Fibroblast of upper back skin (primary cell): ENCODE data around the gene ZNF165.
"Not testable (repeated sequence)": the region's sequence is repeated elsewhere in the genome, so short reads cannot be mapped to it uniquely, and the experiment has no call there.

Experiments
- DNase-seq: peaks from one replicate; pipeline ENCODE4 v3.0.0-alpha.2; 2013

Gene ZNF165

GRCh38 chr6:28080381-28080630, at the start of gene ZNF165:
TSS of gene ZNF165 (plus strand) at chr6:28080568. CDS start at chr6:28085481, 4,913 bp downstream.
- not testable (repeated sequence) for DNase-seq

- DNase-seq = no peak
These were observed 26.8 kb upstream of the ZNF165 start for GRCh38 chr6:28053584-28053983.

GRCh38 chr6:28060405-28060804, 20.0 kb upstream of the ZNF165 start:
- no peak for DNase-seq

GRCh38 chr6:28064272-28064671, 16.1 kb upstream of the ZNF165 start:
- no peak for DNase-seq

- no peak for DNase-seq
These were observed 12.3 kb upstream of the ZNF165 start for GRCh38 chr6:28068067-28068466.

- not testable (repeated sequence) for DNase-seq
These were observed 9.4 kb upstream of the ZNF165 start for GRCh38 chr6:28070968-28071367.

GRCh38 chr6:28078050-28078449, 2.3 kb upstream of the ZNF165 start:
- DNase-seq = no peak

GRCh38 chr6:28078836-28079235, 1.5 kb upstream of the ZNF165 start:
- no peak for DNase-seq

- peak; percentile 97 for DNase-seq
These were observed 490 bp downstream of the ZNF165 start for GRCh38 chr6:28080631-28081485.

GRCh38 chr6:28081486-28081751, 1.1 kb downstream of the ZNF165 start:
- no peak for DNase-seq

GRCh38 chr6:28082939-28083338, 2.6 kb downstream of the ZNF165 start:
- no peak for DNase-seq

- no peak for DNase-seq
These were observed 8.7 kb downstream of the ZNF165 start for GRCh38 chr6:28089054-28089453.

GRCh38 chr6:28090917-28091586, 10.7 kb downstream of the ZNF165 start:
- no peak for DNase-seq

- not testable (repeated sequence) for DNase-seq
These were observed 21.9 kb downstream of the ZNF165 start for GRCh38 chr6:28102222-28102621.

- DNase-seq = not testable (repeated sequence)
These were observed 22.3 kb downstream of the ZNF165 start for GRCh38 chr6:28102699-28103098.

GRCh38 chr6:28104392-28105244, 24.2 kb downstream of the ZNF165 start:
- peak; percentile 70 for DNase-seq

- DNase-seq = no peak
These were observed 24.9 kb downstream of the ZNF165 start for GRCh38 chr6:28105245-28105639.

- DNase-seq = no peak
These were observed 27.1 kb downstream of the ZNF165 start for GRCh38 chr6:28107506-28107905.

GRCh38 chr6:28111964-28112363, 31.6 kb downstream of the ZNF165 start:
- DNase-seq = no peak

- no peak for DNase-seq
These were observed 35.4 kb downstream of the ZNF165 start for GRCh38 chr6:28115799-28116198.

- DNase-seq = peak; percentile 4
These were observed 37.1 kb downstream of the ZNF165 start for GRCh38 chr6:28117386-28118050.

GRCh38 chr6:28118217-28118616, 37.8 kb downstream of the ZNF165 start:
- no peak for DNase-seq

- DNase-seq = no peak
These were observed 41.5 kb downstream of the ZNF165 start for GRCh38 chr6:28121876-28122275.
